ENCODE results near the gene IL10.

DNA sequence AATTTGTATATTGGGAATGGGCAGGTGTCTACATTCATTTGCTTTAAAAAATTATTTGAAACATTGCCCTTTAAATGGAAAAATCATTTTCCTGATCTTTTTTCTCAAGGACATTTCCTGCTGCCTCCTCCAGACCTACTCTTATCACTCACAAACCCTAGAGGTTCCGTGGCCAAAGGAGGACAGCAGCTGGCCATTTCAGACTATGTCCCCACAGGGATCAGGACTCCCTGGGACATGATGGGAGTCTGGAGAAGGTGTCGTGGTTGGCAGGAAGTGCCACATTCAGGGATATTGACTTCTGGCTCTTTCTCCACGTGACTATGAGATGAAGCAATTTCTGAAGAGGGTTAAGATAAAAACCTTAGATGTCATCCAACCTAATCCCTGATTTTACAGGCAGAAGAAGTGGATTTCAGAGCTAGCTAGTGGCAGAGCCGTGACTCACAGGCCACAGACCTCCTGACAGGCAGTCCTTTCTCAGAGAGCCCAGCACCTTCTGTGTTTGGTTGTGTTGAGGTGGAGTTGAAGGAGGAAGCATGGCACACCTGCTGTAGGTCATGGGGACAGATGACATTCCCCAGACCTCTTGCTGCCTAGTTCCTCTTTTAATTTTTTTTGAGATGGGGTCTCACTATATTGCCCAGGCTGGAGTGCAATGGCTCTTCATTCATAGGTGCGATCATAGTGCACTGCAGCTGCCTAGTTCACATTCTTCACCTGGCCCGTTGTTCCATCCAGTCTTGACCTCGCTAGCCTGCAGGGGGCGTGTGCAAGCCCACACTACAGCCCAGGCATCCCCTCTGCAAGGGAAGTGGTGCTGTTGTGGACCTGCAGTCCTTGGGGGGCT is 25.5 kb upstream of the IL10 start:
- TF ChIP-seq, protein P1, sequence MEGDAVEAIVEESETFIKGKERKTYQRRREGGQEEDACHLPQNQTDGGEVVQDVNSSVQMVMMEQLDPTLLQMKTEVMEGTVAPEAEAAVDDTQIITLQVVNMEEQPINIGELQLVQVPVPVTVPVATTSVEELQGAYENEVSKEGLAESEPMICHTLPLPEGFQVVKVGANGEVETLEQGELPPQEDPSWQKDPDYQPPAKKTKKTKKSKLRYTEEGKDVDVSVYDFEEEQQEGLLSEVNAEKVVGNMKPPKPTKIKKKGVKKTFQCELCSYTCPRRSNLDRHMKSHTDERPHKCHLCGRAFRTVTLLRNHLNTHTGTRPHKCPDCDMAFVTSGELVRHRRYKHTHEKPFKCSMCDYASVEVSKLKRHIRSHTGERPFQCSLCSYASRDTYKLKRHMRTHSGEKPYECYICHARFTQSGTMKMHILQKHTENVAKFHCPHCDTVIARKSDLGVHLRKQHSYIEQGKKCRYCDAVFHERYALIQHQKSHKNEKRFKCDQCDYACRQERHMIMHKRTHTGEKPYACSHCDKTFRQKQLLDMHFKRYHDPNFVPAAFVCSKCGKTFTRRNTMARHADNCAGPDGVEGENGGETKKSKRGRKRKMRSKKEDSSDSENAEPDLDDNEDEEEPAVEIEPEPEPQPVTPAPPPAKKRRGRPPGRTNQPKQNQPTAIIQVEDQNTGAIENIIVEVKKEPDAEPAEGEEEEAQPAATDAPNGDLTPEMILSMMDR (IDR thresholded peaks at IDR 0.05 in 4 of 5, conservative IDR thresholded peaks at IDR 0.05 in 1 of 5) = no peak
- TF ChIP-seq POLR2A (IDR thresholded peaks at IDR 0.05) = no peak
